ENCODE results near the gene KRCC1.

GRCh38 chr2:88060907-88061275 is 5.3 kb upstream of the KRCC1 start:
- TF ChIP-seq CTCF (IDR thresholded peaks at IDR 0.05) = no peak
- no peak for TF ChIP-seq ZFX (IDR thresholded peaks at IDR 0.05; ENCODE audit: borderline replicate concordance)
